SK-N-SH (cell line): ENCODE measurements around the gene BMPR1A.

ENCODE experiments used
- EP300 ChIP-seq, 2 experiments: IDR thresholded peaks; 2 replicates each; pipeline versions ENCODE4 v1.4.0 to v1.6.1; 2012; ENCODE audit warnings: borderline replicate concordance in 1 of 2, low read depth in 1 of 2, low read length in 1 of 2
- GABPA ChIP-seq: IDR thresholded peaks from 2 replicates; pipeline ENCODE4 v1.4.0; 2012; ENCODE audit warnings: low read depth, mild to moderate bottlenecking
- RAD21 ChIP-seq: IDR thresholded peaks from 2 replicates; pipeline ENCODE4 v1.6.1; 2012; ENCODE audit warnings: mild to moderate bottlenecking, low read length
- RFX5 ChIP-seq: IDR thresholded peaks from 2 replicates; pipeline ENCODE4 v1.6.1; 2012; ENCODE audit warnings: mild to moderate bottlenecking, improper control_type of control experiment, low read length
- TEAD4 ChIP-seq: IDR thresholded peaks from 2 replicates; pipeline ENCODE4 v1.4.0; 2012; ENCODE audit warnings: mild to moderate bottlenecking, borderline replicate concordance; ENCODE audit not compliant: insufficient read depth

DNA sequence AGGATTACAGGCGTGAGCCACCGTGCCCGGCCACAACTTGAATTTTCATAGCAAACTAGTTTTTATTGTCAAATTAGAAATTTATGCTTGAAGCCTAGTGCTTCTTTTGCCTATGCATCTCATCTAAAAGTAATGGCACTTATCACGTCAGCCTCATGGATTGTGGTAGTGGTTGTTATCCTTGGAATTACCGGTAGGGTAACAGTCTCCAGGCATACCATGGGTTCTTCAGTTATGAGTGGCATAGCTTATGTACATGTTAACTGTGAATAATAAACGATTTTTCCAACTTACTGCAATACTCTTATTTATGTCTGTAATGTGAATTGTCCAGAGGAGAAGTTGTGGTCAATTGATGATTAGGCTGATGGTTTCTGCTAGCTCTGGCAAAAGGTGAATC, 63.1 kb downstream of the BMPR1A start:
- no peak for TF ChIP-seq EP300 (IDR thresholded peaks at IDR 0.05; ENCODE audit: borderline replicate concordance in 1 of 2, low read depth in 1 of 2, low read length in 1 of 2)
- no peak for TF ChIP-seq TEAD4
- no peak for TF ChIP-seq RFX5
- no peak for TF ChIP-seq GABPA
- no peak for TF ChIP-seq RAD21
